ENCODE data around the gene FBXW12.
A peak's percentile ranks its signal among the peaks of the same experiment; 100 is the strongest.

The FBXW12 gene

GRCh38 chr3:48420561-48420960 lies 48.5 kb downstream of the FBXW12 start:
- no peak for DNase-seq
- no peak overlapping the region for H3K27ac ChIP-seq (ENCODE audit: low read depth, low read length)
- H4K91ac ChIP-seq (ENCODE audit: low read depth, low read length), result no peak overlapping the region
- H3K18ac ChIP-seq (ENCODE audit: low read length), result no peak overlapping the region
- WGBS (ENCODE audit: extremely low coverage, insufficient coverage, insufficient read length), result no CpG with 5 or more reads among the region's 14 CpGs
- no peak overlapping the region for H3K23ac ChIP-seq (ENCODE audit: low read length)
- H3K14ac ChIP-seq (ENCODE audit: low read length), result no peak overlapping the region
- H3K36me3 ChIP-seq (ENCODE audit: control insufficient read depth in 1 of 2, insufficient read depth in 2 of 2, low read length in 2 of 2), result peaks cover 80 to 88% of the 10 kb centered on the region in 2 experiments
- peaks cover 5 to 9% of the 10 kb centered on the region in 2 experiments for H3K4me1 ChIP-seq (ENCODE audit: control insufficient read depth in 1 of 2, insufficient read depth in 2 of 2, low read length in 2 of 2)
- no peak overlapping the region for H4K8ac ChIP-seq (ENCODE audit: low read depth, low read length)
- H3K4me2 ChIP-seq (ENCODE audit: low read length), result no peak overlapping the region
- H2BK5ac ChIP-seq (ENCODE audit: low read depth, low read length, poor library complexity), result no peak overlapping the region
- no peak overlapping the region for H3K4ac ChIP-seq (ENCODE audit: low read depth, low read length)
- no peak overlapping the region for H2AK5ac ChIP-seq (ENCODE audit: low read length)
- H2AFZ ChIP-seq (ENCODE audit: insufficient read depth, low read length, poor library complexity), result no peak overlapping the region
- no peaks in the 10 kb centered on the region for H3K79me1 ChIP-seq (ENCODE audit: low read length)
- no peak overlapping the region for H3K4me3 ChIP-seq (ENCODE audit: low read depth, low read length)
- H3K79me2 ChIP-seq (ENCODE audit: control insufficient read depth, insufficient read depth, low read length, poor library complexity), result peaks cover 7% of the 10 kb centered on the region
- no peak overlapping the region for H4K12ac ChIP-seq (ENCODE audit: low read depth, low read length)
- no peak overlapping the region for H2BK120ac ChIP-seq (ENCODE audit: insufficient read depth, low read length, poor library complexity)
- no peaks in the 10 kb centered on the region for H3K27me3 ChIP-seq (ENCODE audit: insufficient read depth, low read length)
- H2BK12ac ChIP-seq (ENCODE audit: low read length), result no peak overlapping the region
- peaks cover 2% of the 10 kb centered on the region for H3K9me3 ChIP-seq (ENCODE audit: insufficient read depth, low read depth, low read length)
- H3K9ac ChIP-seq (ENCODE audit: low read length), result no peak overlapping the region

- Histone ChIP-seq H3K4me1 (ENCODE audit: control insufficient read depth in 1 of 2, insufficient read depth in 2 of 2, low read length in 2 of 2) (peaks cover 13 to 15% of the 10 kb centered on the region in 2 experiments), H3K14ac (ENCODE audit: low read length) (no peak overlapping the region), H2BK12ac (ENCODE audit: low read length) (no peak overlapping the region), H3K4me3 (ENCODE audit: low read depth, low read length) (no peak overlapping the region), H2AFZ (ENCODE audit: insufficient read depth, low read length, poor library complexity) (no peak overlapping the region), H2BK120ac (ENCODE audit: insufficient read depth, low read length, poor library complexity) (no peak overlapping the region), H4K91ac (ENCODE audit: low read depth, low read length) (no peak overlapping the region), H2BK5ac (ENCODE audit: low read depth, low read length, poor library complexity) (no peak overlapping the region), H3K79me2 (ENCODE audit: control insufficient read depth, insufficient read depth, low read length, poor library complexity) (peaks cover 8% of the 10 kb centered on the region), H3K27ac (ENCODE audit: low read depth, low read length) (no peak overlapping the region), H2AK5ac (ENCODE audit: low read length) (no peak overlapping the region), H3K36me3 (ENCODE audit: control insufficient read depth in 1 of 2, insufficient read depth in 2 of 2, low read length in 2 of 2) (peaks cover 67 to 75% of the 10 kb centered on the region in 2 experiments), H3K23ac (ENCODE audit: low read length) (no peak overlapping the region), H3K9ac (ENCODE audit: low read length) (no peak overlapping the region), H3K79me1 (ENCODE audit: low read length) (no peaks in the 10 kb centered on the region), H3K18ac (ENCODE audit: low read length) (no peak overlapping the region), H3K27me3 (ENCODE audit: insufficient read depth, low read length) (no peaks in the 10 kb centered on the region), H4K8ac (ENCODE audit: low read depth, low read length) (no peak overlapping the region), H4K12ac (ENCODE audit: low read depth, low read length) (no peak overlapping the region), H3K4ac (ENCODE audit: low read depth, low read length) (no peak overlapping the region), H3K9me3 (ENCODE audit: insufficient read depth, low read depth, low read length) (peaks cover 2% of the 10 kb centered on the region), H3K4me2 (ENCODE audit: low read length) (no peak overlapping the region)
- no CpG with 5 or more reads among the region's 3 CpGs for WGBS (ENCODE audit: extremely low coverage, insufficient coverage, insufficient read length)
- DNase-seq, result no peak
Measured at GRCh38 chr3:48422272-48422671, 50.3 kb downstream of the FBXW12 start.

DNA sequence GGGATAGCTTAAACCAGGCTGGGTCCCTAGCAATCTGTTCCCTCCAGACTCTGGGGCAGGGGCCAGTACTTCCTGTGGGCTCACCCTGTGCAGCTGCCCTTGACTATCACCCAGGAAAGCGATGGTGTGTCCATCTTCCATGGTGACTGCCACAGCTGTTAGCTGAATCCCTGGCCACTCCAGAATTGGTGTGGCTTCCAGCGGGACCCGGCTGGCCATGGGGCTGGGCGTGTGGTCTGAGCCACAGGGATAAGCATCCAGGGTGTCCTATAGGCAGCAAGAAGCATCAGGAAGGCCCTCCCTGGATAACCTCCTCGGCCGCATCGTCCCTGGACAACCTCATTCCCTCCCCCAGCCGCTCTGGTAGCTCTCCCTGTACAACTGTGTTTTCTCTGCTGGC lies 50.7 kb downstream of the FBXW12 start:
- Histone ChIP-seq H3K4me2 (ENCODE audit: low read length) (no peak overlapping the region), H3K23ac (ENCODE audit: low read length) (no peak overlapping the region), H2BK120ac (ENCODE audit: insufficient read depth, low read length, poor library complexity) (no peak overlapping the region), H3K36me3 (ENCODE audit: control insufficient read depth in 1 of 2, insufficient read depth in 2 of 2, low read length in 2 of 2) (peaks cover 63 to 71% of the 10 kb centered on the region in 2 experiments), H2AK5ac (ENCODE audit: low read length) (no peak overlapping the region), H3K79me1 (ENCODE audit: low read length) (no peaks in the 10 kb centered on the region), H3K14ac (ENCODE audit: low read length) (no peak overlapping the region), H3K27ac (ENCODE audit: low read depth, low read length) (no peak overlapping the region), H3K4me3 (ENCODE audit: low read depth, low read length) (no peak overlapping the region), H4K12ac (ENCODE audit: low read depth, low read length) (no peak overlapping the region), H2BK5ac (ENCODE audit: low read depth, low read length, poor library complexity) (no peak overlapping the region), H2BK12ac (ENCODE audit: low read length) (no peak overlapping the region), H4K91ac (ENCODE audit: low read depth, low read length) (no peak overlapping the region), H3K79me2 (ENCODE audit: control insufficient read depth, insufficient read depth, low read length, poor library complexity) (peaks cover 12% of the 10 kb centered on the region), H3K4ac (ENCODE audit: low read depth, low read length) (no peak overlapping the region), H3K9ac (ENCODE audit: low read length) (no peak overlapping the region), H3K9me3 (ENCODE audit: insufficient read depth, low read depth, low read length) (peaks cover 2% of the 10 kb centered on the region), H3K4me1 (ENCODE audit: control insufficient read depth in 1 of 2, insufficient read depth in 2 of 2, low read length in 2 of 2) (peaks cover 16 to 18% of the 10 kb centered on the region in 2 experiments), H3K27me3 (ENCODE audit: insufficient read depth, low read length) (no peaks in the 10 kb centered on the region), H3K18ac (ENCODE audit: low read length) (no peak overlapping the region), H4K8ac (ENCODE audit: low read depth, low read length) (no peak overlapping the region), H2AFZ (ENCODE audit: insufficient read depth, low read length, poor library complexity) (no peak overlapping the region)
- no peak for DNase-seq
- whole genome bisulfite sequencing (ENCODE audit: extremely low coverage, insufficient coverage, insufficient read length), result no CpG with 5 or more reads among the region's 8 CpGs

- no CpG with 5 or more reads among the region's 25 CpGs for WGBS (ENCODE audit: extremely low coverage, insufficient coverage, insufficient read length)
- no peak overlapping the region for H2BK12ac ChIP-seq (ENCODE audit: low read length)
- no peaks in the 10 kb centered on the region for H3K79me1 ChIP-seq (ENCODE audit: low read length)
- peaks cover 57 to 64% of the 10 kb centered on the region in 2 experiments for H3K36me3 ChIP-seq (ENCODE audit: control insufficient read depth in 1 of 2, insufficient read depth in 2 of 2, low read length in 2 of 2)
- no peak overlapping the region for H3K4ac ChIP-seq (ENCODE audit: low read depth, low read length)
- peaks cover 23 to 25% of the 10 kb centered on the region in 2 experiments for H3K4me1 ChIP-seq (ENCODE audit: control insufficient read depth in 1 of 2, insufficient read depth in 2 of 2, low read length in 2 of 2)
- H3K4me3 ChIP-seq (ENCODE audit: low read depth, low read length), result no peak overlapping the region
- H2BK5ac ChIP-seq (ENCODE audit: low read depth, low read length, poor library complexity), result no peak overlapping the region
- no peak overlapping the region for H2AK5ac ChIP-seq (ENCODE audit: low read length)
- H4K12ac ChIP-seq (ENCODE audit: low read depth, low read length), result no peak overlapping the region
- H3K27ac ChIP-seq (ENCODE audit: low read depth, low read length), result no peak overlapping the region
- H4K91ac ChIP-seq (ENCODE audit: low read depth, low read length), result no peak overlapping the region
- peaks cover 18% of the 10 kb centered on the region for H3K79me2 ChIP-seq (ENCODE audit: control insufficient read depth, insufficient read depth, low read length, poor library complexity)
- no peak overlapping the region for H3K14ac ChIP-seq (ENCODE audit: low read length)
- no peak overlapping the region for H2BK120ac ChIP-seq (ENCODE audit: insufficient read depth, low read length, poor library complexity)
- H2AFZ ChIP-seq (ENCODE audit: insufficient read depth, low read length, poor library complexity), result no peak overlapping the region
- DNase-seq, result no peak
- H3K18ac ChIP-seq (ENCODE audit: low read length), result peak overlapping the region; percentile 9
- no peak overlapping the region for H4K8ac ChIP-seq (ENCODE audit: low read depth, low read length)
- no peaks in the 10 kb centered on the region for H3K27me3 ChIP-seq (ENCODE audit: insufficient read depth, low read length)
- H3K4me2 ChIP-seq (ENCODE audit: low read length), result no peak overlapping the region
- H3K9ac ChIP-seq (ENCODE audit: low read length), result no peak overlapping the region
- no peak overlapping the region for H3K23ac ChIP-seq (ENCODE audit: low read length)
- H3K9me3 ChIP-seq (ENCODE audit: insufficient read depth, low read depth, low read length), result peaks cover 2% of the 10 kb centered on the region
Measured at GRCh38 chr3:48423241-48423882, 51.3 kb downstream of the FBXW12 start.
